GM19043 (cell line): Measurements from ENCODE around the gene LSP1.

Experiments
- ATAC-seq: cut with Tn5 transposase; IDR thresholded peaks from one replicate; pipeline ENCODE4 v1.9.1; 2021; ENCODE audit warnings: low read depth; ENCODE audit not compliant: unreplicated experiment

The LSP1 gene

DNA sequence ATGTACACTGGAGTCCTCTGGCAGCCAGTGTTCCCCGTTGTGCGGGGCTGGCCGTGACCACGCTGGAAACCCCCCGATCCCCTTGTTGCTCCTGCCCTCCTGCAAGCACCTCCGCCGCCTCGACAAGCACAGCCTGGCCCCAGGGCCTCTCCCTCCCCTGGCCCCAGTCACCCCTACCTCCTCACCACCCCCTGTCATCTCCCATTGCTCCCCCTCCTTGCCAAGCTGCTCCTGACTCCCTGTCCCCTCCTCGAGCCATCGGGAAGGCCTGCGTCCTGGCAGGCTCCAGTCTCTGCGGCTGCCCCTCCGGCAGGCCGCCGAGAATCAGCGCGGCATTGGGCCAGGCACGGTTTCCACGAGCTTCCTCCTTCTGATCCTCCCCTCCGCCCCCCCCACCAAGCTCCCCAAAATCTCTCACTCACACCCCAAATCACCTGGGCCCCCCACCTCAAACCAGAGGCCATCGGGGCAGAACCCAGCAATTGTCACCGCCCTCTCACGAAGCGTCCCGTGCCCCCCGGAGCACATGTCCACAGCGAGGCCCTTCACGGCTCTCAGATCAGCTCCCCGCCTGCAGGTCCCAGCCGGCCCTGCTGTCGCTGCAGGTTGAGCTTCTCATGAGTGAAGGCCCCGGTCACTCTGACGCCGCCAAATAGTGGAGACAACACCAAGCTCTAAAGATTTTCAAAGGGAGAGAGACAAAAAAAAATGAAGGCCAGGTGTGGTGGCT, 5.7 kb upstream of the LSP1 start:
- ATAC-seq = no peak

DNA sequence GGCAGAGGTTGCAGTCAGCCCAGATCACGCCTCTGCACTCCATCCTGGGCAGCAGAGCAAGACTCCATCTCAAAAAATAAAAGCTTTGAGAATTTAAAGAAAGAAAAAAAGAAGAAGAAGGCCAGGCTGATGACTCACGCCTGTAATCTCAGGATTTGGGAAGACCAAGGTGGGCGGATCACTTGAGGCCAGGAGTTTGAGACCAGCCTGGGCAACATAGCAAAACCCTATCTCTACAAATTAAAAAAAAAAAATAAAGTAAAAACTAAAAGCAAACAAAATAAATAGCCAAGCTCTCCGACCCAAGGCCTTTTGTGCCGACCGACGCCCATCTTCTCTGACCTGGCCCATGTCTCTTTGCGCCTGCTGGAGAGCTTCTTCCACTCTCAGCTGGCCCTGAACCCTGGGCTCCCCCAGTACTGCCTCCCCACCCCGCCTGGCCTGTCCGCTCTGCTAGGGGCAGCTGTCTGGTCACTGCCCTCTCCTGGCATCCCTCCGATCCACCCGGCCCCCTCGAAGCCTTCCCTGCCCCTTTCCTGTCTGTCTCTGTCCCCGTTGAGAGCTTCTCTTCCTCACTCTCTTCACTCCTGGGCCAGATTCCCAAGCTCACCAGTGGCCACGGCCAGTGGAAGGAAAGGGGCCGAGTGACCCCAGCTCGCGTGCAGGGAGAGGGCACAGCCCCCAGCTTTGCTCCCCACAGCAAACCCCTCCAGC, 4.8 kb upstream of the LSP1 start:
- ATAC-seq = no peak

DNA sequence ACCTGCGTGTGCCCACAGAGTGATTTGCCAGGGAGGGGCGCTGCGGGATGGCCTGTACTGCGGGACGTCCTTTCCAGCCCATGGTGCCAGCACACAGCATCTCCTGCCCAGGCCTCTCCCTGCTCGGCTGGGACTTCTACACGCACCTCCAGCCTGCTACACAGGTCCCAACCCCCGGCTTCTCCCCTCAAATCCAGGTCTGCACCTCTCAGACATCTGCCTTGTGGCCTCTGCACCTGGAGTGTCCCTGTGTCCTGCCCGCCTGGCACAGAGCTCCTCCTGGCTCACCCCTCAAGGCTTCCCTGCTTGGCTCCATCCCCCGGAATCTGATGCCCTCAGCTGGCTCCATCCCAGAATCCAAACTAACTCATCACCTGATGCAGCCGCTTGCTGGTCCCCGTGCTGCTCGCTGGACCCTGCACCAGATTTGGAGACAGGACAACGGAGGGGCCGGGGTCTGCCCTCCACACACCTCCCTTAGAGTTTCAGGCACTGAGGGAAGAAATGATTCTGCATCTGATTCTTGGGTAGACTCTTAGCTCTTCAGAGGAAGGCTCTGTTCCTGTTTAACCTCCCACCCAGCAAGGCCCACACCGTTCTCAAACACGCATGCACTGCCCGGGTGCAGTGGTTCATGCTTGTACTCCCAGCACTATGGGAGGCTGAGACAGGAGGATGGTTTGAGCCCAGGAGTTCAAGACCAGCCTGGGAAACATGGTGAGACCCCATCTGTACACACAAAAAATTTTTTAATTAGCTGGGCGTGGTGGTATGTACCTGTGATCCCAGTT, 4.0 kb upstream of the LSP1 start:
- no peak for ATAC-seq

DNA sequence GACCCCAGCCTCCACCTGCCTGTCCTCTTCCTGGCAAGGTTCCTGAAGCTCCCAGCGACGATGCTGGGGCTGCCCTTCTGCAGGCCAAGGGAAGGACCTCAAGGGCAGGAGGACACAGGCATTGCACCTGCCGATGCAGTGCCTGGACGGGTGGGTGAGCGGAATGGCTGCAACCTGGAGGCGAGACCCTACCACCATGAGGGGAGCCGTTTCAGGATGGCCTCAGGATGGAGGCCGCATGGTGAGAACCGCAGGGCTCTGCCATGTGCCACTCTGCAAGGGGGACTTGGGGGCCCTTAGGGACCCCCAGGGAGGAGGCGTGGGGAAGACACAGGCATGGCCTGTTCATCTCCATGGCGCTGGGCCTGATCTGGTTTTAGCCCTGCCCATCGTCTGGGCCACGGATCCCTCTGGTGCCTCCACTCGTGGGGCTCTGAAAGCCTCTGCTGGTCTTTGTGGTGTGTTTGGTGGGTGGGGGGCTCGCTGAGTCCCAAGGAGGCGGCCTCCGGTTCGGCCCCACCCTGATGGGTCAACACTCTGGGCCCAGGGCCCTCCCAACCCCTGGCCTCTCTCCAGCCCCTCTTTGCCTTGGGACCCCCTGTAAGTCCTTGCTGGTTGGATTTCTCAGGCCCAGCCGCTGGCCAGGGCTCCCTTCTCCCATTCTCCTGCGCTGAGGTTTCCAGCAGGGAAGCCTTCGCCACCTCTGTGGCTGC, 1.3 kb upstream of the LSP1 start:
- no peak for ATAC-seq

DNA sequence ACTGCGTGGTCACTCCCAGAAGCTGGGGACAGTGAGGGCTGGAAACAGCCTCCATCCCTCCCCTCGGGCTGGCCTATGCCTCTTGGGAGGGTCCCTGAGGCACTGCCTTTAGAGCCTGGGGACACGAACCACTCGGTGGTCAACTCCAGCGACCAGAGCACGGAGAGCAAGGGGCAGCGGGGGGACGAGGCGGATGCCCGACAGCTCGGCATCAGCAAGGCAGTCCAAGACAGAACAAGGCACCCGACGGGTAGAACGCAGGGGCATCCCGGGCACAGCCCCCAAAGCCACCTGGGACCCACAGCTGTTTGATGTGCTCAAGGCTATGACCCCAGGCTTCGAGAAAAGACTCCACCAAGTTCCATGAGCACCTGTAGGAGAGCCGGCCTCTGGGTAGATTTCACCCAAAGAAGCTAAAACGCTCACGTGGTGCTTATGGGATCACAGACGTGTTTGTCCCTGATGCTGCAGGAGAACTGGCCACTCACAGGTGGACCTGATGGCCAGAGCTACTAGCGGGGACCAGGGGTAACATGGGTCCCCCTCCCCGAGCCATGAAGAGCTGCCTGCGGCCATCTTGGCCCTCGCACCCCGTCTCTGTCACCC, 510 bp upstream of the LSP1 start:
- ATAC-seq = no peak

DNA sequence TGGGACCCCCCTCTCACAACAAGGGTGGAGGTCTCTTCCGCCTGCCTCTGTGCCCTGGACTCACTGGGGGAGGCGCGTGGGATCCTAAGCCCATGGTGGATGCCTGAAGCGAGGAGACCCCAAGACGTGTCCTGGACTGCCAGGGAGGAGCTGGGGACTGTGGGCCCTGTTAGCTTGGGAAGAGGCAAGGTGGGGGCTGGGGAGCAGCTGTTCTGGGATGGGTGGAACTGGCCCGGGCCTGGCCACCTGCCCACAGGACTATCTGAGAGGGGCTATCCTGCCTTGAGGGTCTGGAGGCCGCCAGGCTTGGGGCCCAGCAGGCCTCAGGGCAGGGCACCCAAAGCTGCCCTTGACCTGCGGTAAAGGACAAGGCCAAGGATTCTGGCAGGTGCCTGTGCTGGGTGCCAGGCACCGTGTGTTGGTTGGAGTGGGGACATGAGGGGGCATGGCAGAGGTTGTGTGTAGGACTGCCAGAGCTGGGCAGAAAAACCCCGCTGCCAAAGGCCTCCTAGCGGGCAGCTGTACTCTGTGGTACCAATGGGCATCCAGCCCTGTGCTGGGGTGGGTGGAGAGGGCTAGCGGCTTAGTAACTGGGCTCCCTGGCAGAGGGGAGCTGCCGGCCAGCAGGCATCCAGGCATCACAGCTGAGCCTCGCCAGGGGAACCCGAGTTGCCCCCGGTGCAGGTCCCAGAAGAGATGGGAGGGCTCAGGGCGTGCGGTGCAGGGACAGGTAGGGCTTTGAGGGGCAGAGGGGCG, 670 bp downstream of the LSP1 start:
- ATAC-seq = no peak

DNA sequence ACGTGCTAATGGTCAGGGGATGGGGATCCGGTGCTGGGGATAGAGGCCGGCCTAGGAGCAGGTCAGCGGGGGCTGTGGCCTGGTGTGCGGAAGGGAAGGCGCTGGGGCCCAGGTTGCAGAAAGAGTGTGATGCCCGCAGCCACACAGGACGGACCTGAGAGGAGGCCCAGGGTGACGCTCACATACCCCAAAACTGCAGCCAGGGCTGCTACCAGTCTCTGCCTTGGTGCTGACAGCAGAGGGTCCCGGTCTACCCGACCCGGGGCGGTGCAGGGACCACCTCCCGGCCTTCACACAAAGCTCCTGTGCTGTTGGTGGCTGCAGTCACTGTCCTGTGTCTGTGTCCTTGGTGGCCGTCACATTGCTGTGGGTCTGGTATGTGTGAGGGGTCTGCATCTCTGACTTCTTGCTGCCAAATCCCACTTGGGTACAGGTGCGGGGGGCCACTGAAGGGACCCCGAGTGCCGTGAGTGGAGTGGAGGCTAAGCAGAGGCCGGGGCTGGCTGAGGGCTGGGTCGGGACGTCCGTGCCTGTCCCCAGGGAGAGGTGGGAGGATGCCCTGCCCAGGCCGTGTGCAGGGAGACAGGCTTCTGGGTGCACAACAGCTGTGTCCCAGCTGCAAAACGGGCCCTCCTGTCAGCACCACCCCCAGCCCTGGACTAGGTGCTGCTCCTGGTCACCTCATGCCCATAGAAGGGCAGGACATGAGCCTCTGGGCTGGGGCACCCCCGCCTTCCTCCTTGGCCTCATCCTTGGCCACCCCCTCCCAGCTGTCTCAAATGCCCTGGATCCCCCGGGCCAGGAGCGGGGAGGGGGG, 1.5 kb downstream of the LSP1 start:
- ATAC-seq = peak; percentile 30

DNA sequence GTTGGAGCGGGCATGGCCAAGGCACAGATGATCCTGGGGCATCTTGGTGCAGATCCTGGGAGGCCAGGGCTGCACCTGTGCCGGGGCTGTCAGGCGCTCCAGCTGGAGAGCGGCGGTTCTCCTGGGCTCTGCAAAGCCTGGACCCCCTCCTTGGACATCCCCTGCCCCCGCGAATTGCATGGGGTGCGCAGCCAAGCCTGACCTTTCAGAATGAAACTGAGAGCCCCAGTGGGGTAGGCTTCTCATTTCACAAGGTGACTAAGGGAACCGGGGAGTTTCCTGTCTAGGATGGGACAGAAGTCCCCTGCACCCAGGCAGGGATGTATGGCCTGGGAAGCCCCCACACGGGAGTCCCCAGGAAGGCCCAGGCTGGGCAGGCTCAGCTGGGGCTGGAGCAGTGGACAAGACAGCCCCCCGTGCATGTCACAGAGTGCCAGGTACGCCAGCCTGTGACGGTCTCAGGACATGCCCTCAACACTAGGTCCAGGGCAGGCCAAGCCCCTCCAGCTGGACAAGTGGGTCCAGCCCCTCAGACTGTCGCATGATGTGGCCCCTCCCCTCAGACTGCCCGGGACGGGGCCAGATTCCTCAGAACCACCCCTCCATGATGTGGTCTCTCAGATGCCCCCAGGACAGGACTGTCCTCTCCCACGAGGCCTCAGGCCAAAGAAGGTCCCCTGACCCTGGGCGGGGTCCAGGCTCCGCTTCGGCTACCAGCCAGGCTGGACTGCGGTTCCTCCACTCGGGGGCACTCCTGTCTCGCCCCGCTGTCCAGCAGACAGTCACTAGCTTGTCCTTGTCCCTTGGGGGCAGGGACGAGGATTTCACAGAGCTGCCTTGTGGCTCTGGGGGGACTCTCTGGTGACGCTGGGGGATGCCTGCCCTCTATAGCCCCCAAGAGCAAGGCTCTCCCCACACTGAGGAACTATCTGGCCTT, 2.3 kb downstream of the LSP1 start:
- ATAC-seq = peak; percentile 48

DNA sequence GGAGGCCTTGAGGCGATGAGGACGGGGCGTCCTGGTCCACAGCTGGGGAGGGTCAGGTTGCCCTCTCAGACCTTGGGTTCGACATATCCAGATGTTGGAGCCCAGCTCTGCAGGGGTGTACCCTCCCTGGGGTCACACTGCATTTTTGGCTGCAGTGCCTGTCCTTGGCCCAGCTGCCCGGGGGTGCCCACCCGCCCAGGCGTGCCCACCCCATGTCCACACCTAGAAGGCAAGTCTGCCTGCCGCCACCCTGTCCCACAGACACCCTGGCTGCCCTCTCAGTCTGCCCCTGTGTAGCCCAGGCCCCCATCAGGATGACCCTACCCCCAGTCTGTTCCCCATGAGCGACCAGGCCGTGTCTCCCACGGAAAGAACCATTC, 3.0 kb downstream of the LSP1 start:
- ATAC-seq = no peak

DNA sequence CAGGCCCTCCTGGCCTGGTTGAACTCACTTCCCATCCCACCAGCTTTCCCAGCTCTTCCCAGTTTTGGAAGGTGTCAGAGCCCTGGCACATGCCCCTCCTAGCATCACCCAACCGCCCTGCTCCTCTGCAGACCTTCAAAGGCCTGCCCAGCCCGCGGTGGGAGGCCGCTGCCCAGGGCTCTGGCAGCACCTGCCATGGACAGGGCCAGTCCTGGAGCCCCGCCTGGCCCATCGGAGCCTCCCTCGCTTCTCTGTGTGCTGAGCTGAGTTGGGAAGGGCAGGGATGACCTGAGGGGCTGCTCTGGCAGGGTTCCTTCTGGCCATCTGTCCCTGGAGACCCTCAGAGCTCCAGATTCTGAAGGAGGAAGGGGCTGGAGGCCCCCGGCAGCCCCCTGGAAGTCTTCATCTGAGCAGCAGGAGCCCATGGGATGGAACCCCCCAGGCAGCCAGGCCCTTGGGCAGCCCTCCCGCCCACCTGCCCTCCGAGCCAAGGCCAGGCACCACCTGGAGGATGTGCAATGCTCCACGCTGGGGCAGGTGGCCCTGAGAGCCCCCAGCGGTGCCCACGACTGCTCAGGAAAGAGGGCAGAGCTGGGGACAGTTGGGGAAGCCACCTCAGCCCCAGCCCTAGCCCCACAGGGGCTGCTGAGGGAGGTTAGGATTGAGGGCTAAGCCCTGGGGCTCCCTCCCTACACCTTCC, 3.6 kb downstream of the LSP1 start:
- ATAC-seq = no peak

DNA sequence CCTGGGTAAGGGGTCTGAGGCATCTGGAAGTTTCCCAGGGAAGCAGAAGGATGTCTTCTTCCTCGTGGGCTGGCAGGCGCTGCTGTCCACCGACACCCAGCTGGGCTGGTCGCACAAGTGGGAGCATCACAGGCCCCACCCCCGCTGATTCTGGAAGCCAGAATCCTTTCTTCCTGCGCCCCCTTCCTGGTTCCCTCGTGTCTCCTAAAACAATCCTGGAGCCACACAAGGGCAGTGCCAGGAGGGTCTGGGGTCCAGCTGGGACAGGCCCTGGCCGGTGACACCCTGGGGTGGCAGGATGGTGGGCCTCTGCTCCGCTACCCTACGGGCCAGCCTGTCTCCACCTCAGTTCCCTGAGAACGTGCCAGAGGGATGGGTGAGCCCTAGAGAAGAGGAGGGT, 4.2 kb downstream of the LSP1 start:
- no peak for ATAC-seq

DNA sequence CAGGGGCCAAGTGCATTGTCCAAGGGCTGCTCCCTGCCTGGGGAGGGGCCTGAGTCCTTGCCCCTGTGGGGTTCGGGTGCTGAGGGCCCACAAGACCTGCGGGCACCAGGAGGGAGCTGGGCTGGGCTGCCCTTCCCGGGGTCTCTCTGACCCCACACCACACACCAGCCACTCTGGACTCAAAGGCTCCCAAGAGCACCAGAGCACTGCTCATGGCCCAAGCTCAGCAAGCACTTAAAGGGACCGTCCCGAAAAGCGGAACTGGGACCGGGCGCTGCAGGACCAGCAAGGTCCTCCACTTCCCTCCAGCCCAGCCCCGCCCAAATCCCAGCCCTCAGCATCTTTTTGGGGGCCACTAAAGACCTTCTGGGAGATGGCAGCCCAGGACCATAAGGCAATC, 5.3 kb downstream of the LSP1 start:
- no peak for ATAC-seq

DNA sequence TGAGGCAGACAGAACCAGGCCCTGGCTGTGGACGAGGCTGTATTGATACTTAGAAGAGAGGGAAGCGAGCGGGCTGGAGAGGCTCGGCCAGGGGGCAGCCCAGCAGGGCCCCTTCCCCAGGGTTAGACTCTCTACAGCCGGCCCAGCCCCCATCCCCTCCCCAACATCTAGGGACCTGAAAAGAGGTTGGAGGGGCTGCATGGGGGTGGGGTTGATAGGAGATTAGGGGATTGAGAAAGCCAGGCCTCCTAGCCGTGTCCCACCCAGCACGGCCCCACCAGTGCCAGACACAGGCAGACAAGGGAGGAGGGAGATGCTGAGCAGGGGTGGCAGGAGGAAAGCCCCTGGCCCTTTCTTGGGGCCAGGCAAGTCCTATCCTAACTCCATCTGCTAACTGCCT, 5.7 kb downstream of the LSP1 start:
- no peak for ATAC-seq

DNA sequence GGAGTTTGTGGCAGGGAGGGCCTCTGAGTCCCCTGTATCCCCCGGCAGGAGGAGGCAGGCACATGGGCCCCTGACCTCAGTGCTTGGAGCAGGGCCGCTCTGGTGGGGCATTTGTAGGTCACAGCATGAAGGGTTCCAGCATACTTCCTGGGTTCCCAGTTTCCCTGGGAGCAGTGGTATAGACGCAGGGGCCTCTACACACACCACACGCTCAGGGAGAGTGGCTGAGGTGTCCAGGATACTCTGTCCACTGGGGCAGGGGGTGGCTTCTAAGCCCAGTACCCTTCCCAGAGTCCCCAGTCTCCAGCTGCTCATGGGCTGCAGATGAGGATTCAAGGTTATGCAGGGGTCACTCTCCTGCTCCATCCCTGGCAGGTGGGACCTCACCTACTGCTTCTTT, 6.1 kb downstream of the LSP1 start:
- ATAC-seq = no peak

DNA sequence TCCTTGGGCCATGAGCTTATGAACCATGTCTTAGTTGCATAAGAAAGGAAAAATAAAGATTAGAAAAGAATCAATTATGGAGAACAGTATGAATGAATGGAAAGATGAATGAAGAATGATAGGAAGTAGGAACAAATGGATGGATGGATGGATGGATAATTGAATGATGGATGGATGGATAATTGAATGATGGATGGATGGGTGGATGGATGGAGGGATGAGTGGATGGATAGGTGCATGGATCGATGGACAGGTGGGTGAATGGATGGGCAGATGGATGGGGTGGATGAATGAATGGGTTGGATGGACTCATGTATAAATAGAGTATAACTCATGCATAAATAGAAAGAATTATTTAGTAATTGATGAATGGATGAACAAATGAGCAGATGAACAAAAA, 7.2 kb downstream of the LSP1 start:
- ATAC-seq = no peak

DNA sequence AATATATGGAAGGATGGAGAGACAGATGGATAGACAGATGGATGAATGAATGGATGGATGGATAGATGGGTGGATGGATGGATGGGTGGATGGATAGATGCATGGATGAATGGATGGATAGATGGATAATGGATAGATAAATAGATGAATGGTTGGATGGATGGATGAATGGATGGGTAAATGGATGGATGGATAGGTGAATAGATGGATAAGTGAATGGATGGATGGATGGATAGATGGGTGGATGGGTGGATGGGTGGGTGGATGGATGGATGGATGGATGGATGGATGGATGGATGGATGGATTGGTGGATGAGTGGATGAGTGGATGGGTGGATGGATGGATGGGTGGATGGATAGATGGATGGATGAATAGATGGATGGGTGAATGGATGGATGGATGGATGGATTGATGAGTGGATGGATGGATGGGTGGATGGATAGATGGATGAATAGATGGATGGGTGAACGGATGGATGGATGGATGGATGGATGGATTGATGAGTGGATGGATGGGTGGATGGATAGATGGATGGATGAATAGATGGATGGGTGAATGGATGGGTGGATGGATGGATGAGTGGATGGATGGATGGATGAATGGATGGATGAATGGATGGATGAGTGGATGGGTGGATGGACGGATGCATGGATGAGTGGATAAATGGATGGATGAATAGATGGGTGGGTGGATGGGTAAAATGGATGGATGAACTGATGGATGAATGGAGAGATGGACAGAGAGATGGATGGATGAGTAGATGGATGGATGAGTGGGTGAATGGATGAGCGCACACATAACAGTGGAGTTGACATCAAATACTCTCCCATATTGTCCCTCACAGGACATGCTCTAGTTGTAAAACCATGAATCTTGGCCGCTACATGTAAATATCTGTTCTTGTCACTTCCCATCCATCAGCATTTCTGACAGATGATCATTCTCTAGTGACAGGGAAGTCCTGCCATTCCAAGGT, 8.8 kb downstream of the LSP1 start:
- ATAC-seq = no peak
